ENCODE data around the gene DTD1.

Gene DTD1

GRCh38 chr20:18676396-18676795 is 88.5 kb downstream of the DTD1 start:
- Histone ChIP-seq H3K4me1 (ENCODE audit: control insufficient read depth, insufficient read depth, low read length) (no peaks in the 10 kb centered on the region), H3K9me3 (ENCODE audit: control insufficient read depth, insufficient read depth, low read depth, low read length) (no peaks in the 10 kb centered on the region), H3K36me3 (ENCODE audit: control insufficient read depth in 2 of 2, insufficient read depth in 1 of 2, low read length in 2 of 2) (no peaks in the 10 kb centered on the region), H3K27ac (ENCODE audit: extremely low read depth, low read depth, low read length) (no peak overlapping the region), H3K4me3 (ENCODE audit: low read depth, low read length) (no peak overlapping the region)
- CTCF ChIA-PET = interaction anchor here (0.6 to 1.8 kb wide), 3 partner anchors 44 to 1874 kb away, joined by 3 to 7 read pairs (median 4); no protein-coding TSS in a partner anchor
- no peak for TF ChIP-seq ZNF514 (tag by site-specific recombination; IDR thresholded peaks at IDR 0.05)
- TF ChIP-seq TSHZ1 (tag by site-specific recombination; IDR thresholded peaks at IDR 0.05; ENCODE audit: borderline replicate concordance) = no peak
- TF ChIP-seq ZFHX2 (tag by site-specific recombination; conservative IDR thresholded peaks at IDR 0.05) = no peak
- TF ChIP-seq GLIS2 (tag by site-specific recombination; IDR thresholded peaks at IDR 0.05) = no peak
- no peak for TF ChIP-seq ZBTB21 (tag by site-specific recombination; IDR thresholded peaks at IDR 0.05)
- no peak for TF ChIP-seq KLF9 (tag by site-specific recombination; IDR thresholded peaks at IDR 0.05; ENCODE audit: low read depth)
- TF ChIP-seq ZNF121 (tag by site-specific recombination; IDR thresholded peaks at IDR 0.05) = no peak
- no peak for TF ChIP-seq KLF16 (tag by site-specific recombination; IDR thresholded peaks at IDR 0.05)
- TF ChIP-seq ZBTB11 (tag by site-specific recombination; conservative IDR thresholded peaks at IDR 0.05; ENCODE audit: low read depth) = no peak
- no peak for TF ChIP-seq ZNF391 (tag by site-specific recombination; IDR thresholded peaks at IDR 0.05; ENCODE audit: borderline replicate concordance, low read depth)
- no peak for TF ChIP-seq ZNF324 (tag by site-specific recombination; IDR thresholded peaks at IDR 0.05)
- TF ChIP-seq ZBTB49 (tag by site-specific recombination; IDR thresholded peaks at IDR 0.05; ENCODE audit: low read depth) = no peak
- TF ChIP-seq ZNF311 (tag by site-specific recombination; IDR thresholded peaks at IDR 0.05; ENCODE audit: borderline replicate concordance) = no peak
- no peak for TF ChIP-seq ZNF639 (tag by site-specific recombination; IDR thresholded peaks at IDR 0.05)
- TF ChIP-seq ZNF777 (tag by site-specific recombination; IDR thresholded peaks at IDR 0.05; ENCODE audit: borderline replicate concordance) = no peak
- no peak for TF ChIP-seq ZNF37A (tag by site-specific recombination; IDR thresholded peaks at IDR 0.05)
- no peak for TF ChIP-seq ZNF146 (tag by site-specific recombination; IDR thresholded peaks at IDR 0.05)
- no peak for TF ChIP-seq KLF1 (tag by site-specific recombination; IDR thresholded peaks at IDR 0.05)
- POLR2A ChIA-PET = no interaction called here

All from HEK293 (cell line).